Measurements from ENCODE around the gene SUFU. TPM values are rescaled to one million over a fixed set of nuclear protein-coding genes. Genes with fewer than 3 reads are reported as not detected.
A peak's percentile ranks its signal among the peaks of the same experiment; 100 is the strongest.
"Not testable (repeated sequence)": the region's sequence is repeated elsewhere in the genome, so short reads cannot be mapped to it uniquely, and the experiment has no call there.

Gene SUFU
- total RNA-seq, 1 donor from 2014 or later = 7.6 TPM

- intact Hi-C loops (cut with DNase I) = loop anchor here (10.0 kb wide), 1 partner anchor 81 kb away; the partner anchor contains the start of gene NFKB2
- ATAC-seq (ENCODE audit: poor library complexity) (no peak), DNase-seq (no peak)
These were observed 28.2 kb upstream of the SUFU start for GRCh38 chr10:102475451-102476040.

DNA sequence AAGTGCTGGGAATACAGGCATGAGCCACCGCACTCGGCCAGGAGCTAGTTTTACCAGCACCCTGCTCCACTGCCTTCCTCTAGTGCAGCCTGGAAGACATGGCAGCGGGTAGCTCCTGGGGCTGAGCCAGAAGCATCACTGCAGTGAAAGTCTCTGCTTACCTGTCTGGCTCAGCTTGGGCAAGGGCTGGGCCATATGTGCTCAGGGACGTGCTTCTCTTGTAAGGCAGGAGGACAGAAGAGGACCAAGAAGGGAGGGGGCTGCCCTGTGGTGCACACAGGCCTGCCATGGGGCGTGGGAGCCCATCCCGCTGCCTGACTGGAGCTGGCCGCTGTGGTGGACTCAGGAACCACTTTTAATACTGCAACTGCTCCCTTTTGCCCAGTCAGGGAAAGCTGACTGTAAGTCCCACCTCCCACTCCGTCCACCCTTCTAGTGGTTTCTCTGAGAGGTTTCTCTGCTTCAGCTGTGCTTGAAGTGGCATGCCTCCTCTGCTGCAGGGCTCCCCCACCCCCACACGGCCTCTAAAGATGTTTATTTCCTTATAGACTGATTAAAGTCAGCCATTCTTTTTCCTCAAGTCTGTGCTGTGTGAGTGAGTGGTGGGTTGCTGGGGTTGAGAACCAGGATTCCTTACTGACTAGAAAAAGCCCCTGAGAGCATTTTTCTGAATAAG lies 27.2 kb upstream of the SUFU start:
- ATAC-seq (ENCODE audit: poor library complexity) (no peak), DNase-seq (no peak)
- intact Hi-C loops (cut with DNase I) = loop anchor here (10.0 kb wide), 1 partner anchor 82 kb away; the partner anchor contains the start of gene NFKB2

DNA sequence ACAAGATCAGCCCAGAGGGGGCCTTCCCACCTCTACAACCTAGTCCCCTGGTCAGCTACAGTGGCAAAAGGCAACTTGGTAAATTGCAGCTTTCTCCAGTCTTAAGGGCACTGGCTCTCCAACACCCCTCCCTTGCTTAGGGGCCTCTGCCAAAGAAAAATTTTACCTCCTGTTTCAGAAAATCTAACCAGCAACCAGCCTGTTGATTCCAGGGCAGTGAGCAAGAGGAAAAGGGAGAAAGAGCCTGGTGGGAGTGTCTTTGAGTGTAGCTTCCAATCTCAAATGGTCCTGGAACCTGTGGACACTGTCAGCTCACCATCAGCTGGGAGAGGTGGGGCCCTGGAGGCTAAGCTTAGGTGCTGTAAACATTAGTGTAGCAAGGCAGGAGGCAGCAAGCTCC lies 24.1 kb upstream of the SUFU start:
- intact Hi-C loops (cut with DNase I) = loop anchor here (10.0 kb wide), 1 partner anchor 85 kb away; the partner anchor contains the start of gene NFKB2
- DNase-seq = no peak
- ATAC-seq (ENCODE audit: poor library complexity) = no peak

DNA sequence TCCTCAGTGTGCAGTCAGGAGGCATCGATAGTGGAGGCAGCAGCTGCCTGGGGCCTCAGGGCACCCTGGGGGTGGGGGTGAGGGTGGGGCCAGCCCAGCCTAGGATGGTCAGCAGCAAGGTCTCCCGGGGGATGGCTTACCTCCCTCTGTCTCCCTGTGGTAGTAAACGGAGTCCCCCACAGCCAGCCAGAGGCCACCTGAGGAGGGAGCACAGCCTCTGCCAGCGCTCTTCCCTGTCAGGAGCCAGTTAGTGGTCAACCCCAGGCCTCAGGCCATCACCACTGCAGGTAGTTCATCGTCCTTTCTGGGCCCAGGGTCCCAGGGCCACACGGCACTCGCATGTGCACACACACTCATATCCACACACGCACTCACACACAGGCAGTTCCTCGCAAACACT lies 23.4 kb upstream of the SUFU start:
- ATAC-seq (ENCODE audit: poor library complexity) (no peak), DNase-seq (no peak)
- intact Hi-C loops (cut with DNase I) = no loop called here

GRCh38 chr10:102484021-102484420 lies 19.8 kb upstream of the SUFU start:
- intact Hi-C loops (cut with DNase I) = no loop called here
- DNase-seq = peak; percentile 10
- no peak for ATAC-seq (ENCODE audit: poor library complexity)

GRCh38 chr10:102485093-102485784 lies 18.5 kb upstream of the SUFU start:
- intact Hi-C loops (cut with DNase I) = no loop called here
- ATAC-seq (ENCODE audit: poor library complexity) = no peak
- DNase-seq = no peak

GRCh38 chr10:102491136-102491535 lies 12.6 kb upstream of the SUFU start:
- ATAC-seq (ENCODE audit: poor library complexity) (no peak), DNase-seq (no peak)
- intact Hi-C loops (cut with DNase I) = no loop called here

GRCh38 chr10:102492344-102492939 lies 11.3 kb upstream of the SUFU start:
- DNase-seq (no peak), ATAC-seq (ENCODE audit: poor library complexity) (peak; percentile 4)
- intact Hi-C loops (cut with DNase I) = no loop called here

DNA sequence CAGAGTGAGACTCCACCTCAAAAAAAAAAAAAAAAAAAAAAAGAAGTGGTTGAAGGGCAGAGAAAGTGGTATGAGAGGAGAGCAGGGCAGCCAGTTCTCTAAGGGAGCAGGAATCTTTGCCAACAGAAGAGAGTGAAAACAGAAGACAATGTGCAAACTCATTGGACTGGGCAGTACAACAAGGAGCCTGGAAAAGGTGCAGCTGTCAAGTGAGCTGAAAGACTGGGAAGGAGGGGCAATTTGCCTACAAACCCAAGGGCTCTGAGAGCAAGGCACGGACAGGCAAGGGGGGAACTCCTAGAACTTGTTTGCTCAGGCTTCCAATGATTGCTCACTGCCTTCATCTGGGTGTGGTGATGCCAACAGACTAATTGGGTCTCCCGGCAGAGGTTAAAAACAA lies 10.8 kb upstream of the SUFU start:
- intact Hi-C loops (cut with DNase I) = no loop called here
- DNase-seq (no peak), ATAC-seq (ENCODE audit: poor library complexity) (peak; percentile 81)

GRCh38 chr10:102493771-102494170 lies 10.0 kb upstream of the SUFU start:
- intact Hi-C loops (cut with DNase I) = no loop called here

GRCh38 chr10:102497545-102497944 lies 6.2 kb upstream of the SUFU start:
- intact Hi-C loops (cut with DNase I) = no loop called here

More at GRCh38 chr10:102493771-102494170, 10.0 kb upstream of the SUFU start:
- peak; percentile 26 for ATAC-seq (ENCODE audit: poor library complexity)
- DNase-seq = no peak

DNA sequence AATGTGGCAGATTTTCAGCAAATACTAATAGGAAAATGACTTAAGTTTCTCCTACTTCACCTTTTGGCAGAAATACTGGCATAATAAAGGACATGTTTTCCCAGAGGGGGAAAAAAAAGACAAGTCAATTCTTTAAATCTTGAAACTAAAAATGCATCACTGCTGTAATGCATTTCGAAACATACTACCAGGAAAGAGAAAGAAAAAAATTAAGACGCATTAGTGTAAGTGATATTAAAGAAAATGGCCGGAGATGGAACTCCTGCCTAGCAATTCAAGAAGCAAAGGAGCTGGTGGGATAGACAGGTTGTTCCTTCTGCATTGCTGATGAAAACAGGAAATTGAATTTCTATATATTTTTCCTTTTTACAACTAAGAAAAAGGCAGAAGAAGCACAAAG lies 4.4 kb upstream of the SUFU start:
- ATAC-seq (ENCODE audit: poor library complexity) (no peak), DNase-seq (no peak)
- intact Hi-C loops (cut with DNase I) = no loop called here

More at GRCh38 chr10:102497545-102497944, 6.2 kb upstream of the SUFU start:
- DNase-seq = no peak
- no peak for ATAC-seq (ENCODE audit: poor library complexity)

DNA sequence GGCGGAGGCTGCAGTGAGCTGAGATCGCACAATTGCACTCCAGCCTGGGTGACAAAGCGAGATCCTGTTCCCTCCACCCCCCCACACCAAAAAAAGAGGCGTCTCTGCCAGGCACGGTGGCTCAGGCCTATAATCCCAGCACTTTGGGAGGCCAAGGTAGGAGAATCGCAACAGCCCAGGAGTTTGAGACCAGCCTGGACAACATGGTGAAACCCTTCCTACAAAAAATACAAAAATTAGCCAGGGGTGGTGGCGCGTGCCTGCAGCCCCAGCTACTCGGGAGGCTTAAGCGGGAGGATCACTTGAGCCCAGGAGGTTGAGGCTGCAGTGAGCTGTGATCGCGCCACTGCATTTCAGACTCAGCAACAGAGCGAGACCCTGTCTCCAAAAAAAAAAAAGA lies 3.1 kb upstream of the SUFU start:
- DNase-seq; intact Hi-C loops (cut with DNase I); ATAC-seq (ENCODE audit: poor library complexity): not testable (repeated sequence)

- ATAC-seq (ENCODE audit: poor library complexity) (no peak), DNase-seq (no peak)
- intact Hi-C loops (cut with DNase I) = loop anchor here (2.0 kb wide), 1 partner anchor 141 kb away; no protein-coding TSS in a partner anchor
These were observed 2.4 kb upstream of the SUFU start for GRCh38 chr10:102501201-102502028.

DNA sequence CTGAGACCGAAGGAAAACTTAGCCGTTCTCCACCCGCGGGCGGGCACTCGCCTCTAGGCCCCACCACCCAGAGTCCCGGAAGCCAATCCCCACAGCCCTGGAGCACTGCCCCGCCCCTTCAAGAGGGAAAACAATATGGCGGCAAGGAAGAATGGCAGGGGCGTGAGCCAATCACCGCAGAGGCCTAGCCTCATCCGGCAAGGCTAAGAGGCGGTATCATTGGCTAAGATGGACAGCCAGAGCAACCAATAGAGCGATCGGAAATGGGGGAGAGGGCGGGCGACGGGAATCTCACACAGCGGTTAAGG lies 1.8 kb upstream of the SUFU start:
- intact Hi-C loops (cut with DNase I) = loop anchor here (2.0 kb wide), 1 partner anchor 141 kb away; no protein-coding TSS in a partner anchor

GRCh38 chr10:102502337-102503151 lies 1.2 kb upstream of the SUFU start, which contains the start of gene ACTR1A:
ACTR1A (minus strand) TSS chr10:102502712; CDS start chr10:102502647, 65 bp downstream.
- intact Hi-C loops (cut with DNase I) = loop anchor here (2.0 kb wide), 1 partner anchor 140 kb away; no protein-coding TSS in a partner anchor
- ATAC-seq (ENCODE audit: poor library complexity) (peak; percentile 81), DNase-seq (peak; percentile 96)

More for the DNA sequence above, 1.8 kb upstream of the SUFU start:
- DNase-seq = peak; percentile 99
- ATAC-seq (ENCODE audit: poor library complexity) = peak; percentile 85

GRCh38 chr10:102504179-102504975 lies 605 bp downstream of the SUFU start:
- DNase-seq (peak; percentile 53), ATAC-seq (ENCODE audit: poor library complexity) (no peak)
- intact Hi-C loops (cut with DNase I) = no loop called here

All from Right ventricle myocardium superior (tissue), 1 donor.